GM18951 (cell line): Measurements from ENCODE around the gene ZNRF2.
"Not testable (repeated sequence)": the region's sequence is repeated elsewhere in the genome, so short reads cannot be mapped to it uniquely, and the experiment has no call there.

Experiments used
- POLR2A ChIP-seq: IDR thresholded peaks from 4 replicates; pipeline ENCODE4 v1.6.1; 2011; ENCODE audit warnings: mild to moderate bottlenecking; ENCODE audit not compliant: insufficient read length, insufficient read depth; ENCODE audit errors: extremely low read depth
- in situ Hi-C: fragments of 300-500 bp; cut with MboI; formaldehyde crosslinking; loops from one replicate; pipeline ENCODE4 v1.12.0; 2022; ENCODE audit warnings: low sequenced_read_pairs, mixed read lengths, inconsistent platforms; ENCODE audit not compliant: unreplicated experiment

Gene ZNRF2

DNA sequence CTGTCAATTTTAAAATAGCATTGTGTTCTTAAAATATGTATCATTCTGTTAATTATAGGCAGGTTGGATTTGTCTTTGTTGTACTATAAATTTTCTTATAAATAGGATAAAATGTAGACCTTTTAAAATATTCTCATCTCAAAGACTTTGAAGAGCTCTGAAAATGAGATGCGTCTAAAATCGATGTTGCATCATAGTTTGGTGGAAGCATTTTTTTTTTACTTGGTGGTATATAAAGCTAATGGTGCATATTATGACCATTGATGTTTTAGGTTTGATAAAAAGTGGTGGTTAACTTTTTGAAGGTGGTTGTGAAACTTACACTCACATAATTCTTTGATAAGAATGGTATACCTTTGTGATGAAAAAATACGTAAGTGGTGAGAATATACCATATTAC, 69.1 kb downstream of the ZNRF2 start:
- no peak for TF ChIP-seq POLR2A
- in situ Hi-C loops, result no loop called here

DNA sequence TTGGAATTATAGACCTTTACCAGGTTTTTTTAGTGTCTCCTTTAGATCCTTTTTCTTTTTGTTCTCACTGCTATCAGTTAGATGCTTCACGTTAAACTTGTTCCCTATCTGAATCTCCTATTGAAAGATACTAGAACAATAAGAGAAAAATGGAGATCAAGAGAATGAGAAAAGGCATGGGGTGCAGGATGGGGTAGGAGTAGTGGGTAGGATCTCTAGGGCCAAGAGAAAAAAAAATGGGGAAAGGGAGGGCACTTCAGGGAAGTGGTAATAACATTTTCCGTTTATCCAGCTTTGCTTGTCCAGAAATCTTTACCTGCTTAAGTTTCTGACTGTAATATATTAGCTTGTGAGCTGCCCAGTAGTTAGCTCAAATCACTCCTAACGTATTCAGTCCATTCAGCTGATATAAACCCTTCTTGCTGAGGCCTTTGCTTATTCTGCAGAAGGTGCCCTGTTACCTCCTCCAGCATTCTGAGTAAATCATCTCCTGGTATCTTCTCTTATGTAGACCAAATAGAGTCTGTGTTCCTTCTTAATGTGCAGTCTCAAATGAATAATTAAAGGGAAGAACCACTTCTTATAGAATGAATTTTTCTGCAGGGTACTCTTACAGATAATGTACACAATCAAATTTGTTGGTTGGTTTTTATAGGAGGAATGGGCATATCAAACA, 69.7 kb downstream of the ZNRF2 start:
- in situ Hi-C loops, result no loop called here

DNA sequence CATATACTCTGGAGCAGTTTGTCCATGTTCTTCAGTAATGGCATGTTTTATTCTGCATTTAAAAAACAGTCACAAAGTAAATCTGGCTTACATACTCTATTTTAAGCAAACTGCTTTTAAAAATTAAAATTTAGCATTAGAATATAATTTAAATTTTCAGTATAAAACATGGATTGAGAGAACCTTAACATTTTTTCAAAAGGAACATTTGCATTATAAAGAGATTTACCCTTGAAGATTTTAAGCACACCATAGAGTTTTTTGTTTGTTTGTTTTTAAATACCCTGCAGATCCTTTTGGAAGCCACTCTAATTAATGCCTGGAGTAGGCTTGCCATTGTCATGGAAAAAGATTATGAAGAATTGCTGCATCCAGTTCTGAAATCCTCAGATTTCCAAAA, 70.4 kb downstream of the ZNRF2 start:
- in situ Hi-C loops, result no loop called here
- TF ChIP-seq POLR2A, result no peak

More for the DNA sequence above, 69.7 kb downstream of the ZNRF2 start:
- TF ChIP-seq POLR2A, result no peak

- in situ Hi-C loops, result no loop called here
Measured at GRCh38 chr7:30359957-30360356, 75.6 kb downstream of the ZNRF2 start.

DNA sequence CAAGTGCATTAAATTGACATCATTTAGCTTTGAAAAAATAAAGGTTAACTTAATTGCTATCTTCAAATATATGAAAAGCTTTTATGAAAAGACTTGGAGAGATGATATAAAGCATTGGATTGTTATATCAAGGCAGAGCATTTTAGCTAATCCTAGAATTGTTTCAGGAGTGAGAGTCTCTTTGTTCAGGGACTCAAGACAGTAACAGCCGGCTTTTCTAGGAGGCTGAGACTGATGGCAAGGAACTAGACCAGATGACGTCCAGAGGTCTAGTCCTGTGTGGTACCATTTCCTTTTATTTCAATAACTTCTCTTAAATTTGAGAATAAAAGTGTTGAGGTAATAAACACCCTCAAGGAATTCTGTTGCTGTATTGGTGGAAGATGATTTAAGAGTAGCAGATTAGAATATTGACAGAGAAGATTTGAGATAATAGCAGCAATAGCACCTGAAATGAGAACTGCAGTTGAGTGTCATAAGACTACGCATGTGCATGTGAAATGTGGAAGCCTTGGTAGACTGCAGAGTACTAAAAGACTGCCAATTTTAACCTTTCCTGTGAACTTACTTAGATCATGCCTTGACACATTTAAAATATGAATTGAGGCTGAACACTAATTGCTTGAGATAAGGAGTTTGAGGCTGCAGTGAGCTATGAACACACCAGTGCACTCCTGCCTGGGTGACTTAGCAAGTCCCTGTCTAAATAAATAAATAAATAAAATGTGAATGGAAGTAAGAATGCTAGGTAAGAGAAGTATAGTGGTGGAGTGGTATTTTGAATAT, 79.6 kb downstream of the ZNRF2 start:
- in situ Hi-C loops, result no loop called here
- no peak for TF ChIP-seq POLR2A

More at GRCh38 chr7:30359957-30360356, 75.6 kb downstream of the ZNRF2 start:
- TF ChIP-seq POLR2A, result no peak

DNA sequence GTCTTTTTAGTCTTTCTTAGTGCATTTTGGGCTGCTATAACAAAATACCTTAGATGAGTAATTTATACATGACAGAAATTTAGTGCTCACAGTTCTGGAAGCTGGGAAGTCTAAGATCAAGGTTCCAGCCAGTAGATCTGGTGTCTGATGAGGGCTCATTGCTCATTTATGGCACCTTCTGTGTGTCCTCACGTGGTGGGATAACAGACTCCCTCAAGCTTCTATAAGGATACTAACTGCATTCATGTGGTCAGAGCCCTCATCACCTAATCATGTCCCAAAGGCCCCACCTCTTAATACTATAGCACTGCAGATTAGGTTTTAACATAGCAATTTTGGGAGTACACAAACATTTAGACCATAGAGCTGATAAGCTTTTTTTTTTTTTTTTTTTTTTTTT, 80.4 kb downstream of the ZNRF2 start:
- TF ChIP-seq POLR2A, result no peak
- in situ Hi-C loops, result no loop called here

- in situ Hi-C loops, result no loop called here
- TF ChIP-seq POLR2A, result no peak
Measured at GRCh38 chr7:30365621-30366020, 81.2 kb downstream of the ZNRF2 start.

GRCh38 chr7:30366606-30367005, 82.2 kb downstream of the ZNRF2 start:
- no peak for TF ChIP-seq POLR2A
- in situ Hi-C loops, result no loop called here

GRCh38 chr7:30367561-30367960, 83.2 kb downstream of the ZNRF2 start:
- no peak for TF ChIP-seq POLR2A
- in situ Hi-C loops, result no loop called here

DNA sequence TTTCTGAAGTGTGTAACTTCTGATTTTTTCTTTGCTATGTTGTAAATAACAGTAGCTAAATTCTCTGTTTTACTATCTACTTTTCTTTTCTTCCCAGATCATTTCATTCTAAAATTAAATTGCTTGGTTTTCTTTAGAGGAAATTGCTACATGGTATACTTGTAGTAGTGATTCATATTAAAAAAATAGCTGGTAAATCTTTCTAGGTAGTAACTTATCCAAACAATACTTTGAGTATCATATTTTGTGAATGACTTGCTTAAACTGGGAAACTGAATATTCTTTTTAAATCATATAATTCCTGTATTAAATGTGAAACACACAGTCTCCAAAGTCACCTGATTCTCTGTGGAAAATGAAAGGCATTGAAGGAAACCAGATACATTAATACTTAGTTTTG, 85.5 kb downstream of the ZNRF2 start:
- in situ Hi-C loops, result no loop called here

DNA sequence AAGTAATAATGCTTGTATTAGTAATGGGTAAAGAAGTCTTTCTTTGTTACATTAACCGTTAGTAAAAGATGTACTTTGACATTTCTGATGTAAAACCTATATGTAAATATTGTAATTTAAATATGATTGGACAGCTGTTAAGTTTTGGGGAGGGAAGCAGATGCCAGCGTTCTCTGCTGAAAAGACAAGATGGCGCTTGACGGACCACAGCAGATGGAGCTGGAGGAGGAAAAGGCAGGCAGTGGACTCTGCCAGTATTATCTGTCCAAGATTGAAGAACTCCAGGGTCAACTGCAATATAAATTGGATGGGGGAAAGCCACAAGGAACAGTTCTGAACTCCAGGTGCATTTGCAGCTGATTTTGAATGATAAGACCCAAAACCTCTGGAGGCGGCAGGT, 86.9 kb downstream of the ZNRF2 start:
- no peak for TF ChIP-seq POLR2A

More for the DNA sequence above, 85.5 kb downstream of the ZNRF2 start:
- TF ChIP-seq POLR2A, result no peak

DNA sequence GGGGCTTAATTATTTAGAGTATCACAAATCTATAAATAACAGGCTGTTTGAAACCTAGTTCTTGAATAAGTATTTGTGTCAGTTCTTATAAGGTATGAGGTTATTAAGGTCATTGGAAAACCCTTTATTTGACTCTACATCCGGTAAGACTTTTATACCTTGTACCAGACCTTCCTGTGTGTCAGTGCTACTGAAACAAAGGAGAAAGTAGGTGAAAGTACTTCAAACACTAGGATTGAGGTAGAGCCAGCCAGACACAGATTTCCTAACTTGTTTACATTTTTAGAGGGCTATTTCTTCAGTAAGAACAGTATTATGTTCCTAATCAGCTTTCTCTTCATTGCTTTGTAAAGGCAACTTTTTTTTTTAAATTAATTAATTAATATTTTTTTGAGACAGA, 93.9 kb downstream of the ZNRF2 start:
- TF ChIP-seq POLR2A, result no peak
- in situ Hi-C loops, result no loop called here

More for the DNA sequence above, 86.9 kb downstream of the ZNRF2 start:
- in situ Hi-C loops, result no loop called here

DNA sequence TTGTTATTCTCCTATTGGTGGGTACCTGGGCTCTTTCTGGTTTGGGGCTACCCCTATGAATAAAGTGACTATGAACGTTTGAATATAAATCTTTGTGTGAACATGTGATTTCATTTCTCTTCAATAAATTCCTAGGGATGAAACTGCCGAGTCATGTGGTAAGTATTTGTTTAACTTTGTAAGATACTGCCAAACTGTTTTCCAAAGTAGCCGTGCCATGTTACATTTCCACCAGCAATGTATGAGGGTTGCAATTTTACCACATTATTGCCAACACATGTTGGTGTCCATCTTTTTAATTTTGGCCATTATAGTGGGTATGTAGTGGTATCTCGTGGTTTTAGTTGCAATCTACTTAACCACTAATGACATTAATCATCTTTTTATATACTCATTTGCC, 94.7 kb downstream of the ZNRF2 start:
- no peak for TF ChIP-seq POLR2A
- in situ Hi-C loops, result no loop called here

GRCh38 chr7:30379741-30380140, 95.3 kb downstream of the ZNRF2 start:
- in situ Hi-C loops, result no loop called here
- no peak for TF ChIP-seq POLR2A

GRCh38 chr7:30380294-30380693, 95.9 kb downstream of the ZNRF2 start:
- in situ Hi-C loops, result no loop called here
- TF ChIP-seq POLR2A, result no peak

- in situ Hi-C loops, result not testable (repeated sequence)
Measured at GRCh38 chr7:30380824-30381223, 96.4 kb downstream of the ZNRF2 start.
